Common myeloid progenitor, CD34-positive (primary cell): ENCODE results near the gene CTAG1A.
"Not testable (repeated sequence)": the region's sequence is repeated elsewhere in the genome, so short reads cannot be mapped to it uniquely, and the experiment has no call there.

Experiments
- CTCF ChIA-PET: fragments of 350-600 bp; sonication (Branson Sonifier 250); formaldehyde crosslinking; loops from one replicate; lab custom pipeline; 2021; ENCODE audit warnings: antibody characterized with exemption; lab: Charles Lee
- POLR2A ChIA-PET: fragments of 350-600 bp; sonication (Branson Sonifier 250); formaldehyde crosslinking; loops from one replicate; lab custom pipeline; 2021; ENCODE audit warnings: antibody characterized with exemption; lab: Charles Lee
- DNase-seq, 3 donors: peaks; one replicate each; pipeline versions ENCODE4 v3.0.0 to v3.0.0-alpha.2; 2013
- H3K27ac ChIP-seq, 2 experiments: 1 replicate in 1 of 2; 2 replicates in 1 of 2; pipeline ENCODE4 v1.7.0; 2013; ENCODE audit warnings: inconsistent platforms in 2 of 2, low read length in 2 of 2, mild to moderate bottlenecking in 2 of 2, low read depth in 1 of 2, moderate library complexity in 1 of 2; ENCODE audit not compliant: severe bottlenecking in 2 of 2, insufficient read depth in 1 of 2, poor library complexity in 1 of 2
- H3K27me3 ChIP-seq, 5 experiments: replicated peaks in 2 of 5; 1 replicate in 3 of 5; 2 replicates in 2 of 5; pipeline versions ENCODE4 v1.6.1 to v1.7.0; 2013; ENCODE audit warnings: low read length in 4 of 5, mild to moderate bottlenecking in 2 of 5, moderate library complexity in 2 of 5, inconsistent platforms in 1 of 5; ENCODE audit not compliant: insufficient read depth in 5 of 5, control insufficient read depth in 4 of 5
- H3K36me3 ChIP-seq, 4 experiments: 1 replicate in 2 of 4; 2 replicates in 2 of 4; pipeline versions ENCODE4 v1.6.1 to v1.7.0; 2013; ENCODE audit warnings: low read length in 3 of 4, control low read depth in 1 of 4, mild to moderate bottlenecking in 1 of 4; ENCODE audit not compliant: control insufficient read depth in 4 of 4, insufficient read depth in 4 of 4
- H3K4me1 ChIP-seq, 4 experiments: 1 replicate in 3 of 4; 2 replicates in 1 of 4; pipeline versions ENCODE4 v1.6.1 to v1.7.1; 2013; ENCODE audit warnings: low read length in 3 of 4, mild to moderate bottlenecking in 3 of 4, control low read depth in 1 of 4, inconsistent platforms in 1 of 4, moderate library complexity in 1 of 4; ENCODE audit not compliant: control insufficient read depth in 4 of 4, insufficient read depth in 4 of 4; ENCODE audit errors: control extremely low read depth in 1 of 4
- H3K4me3 ChIP-seq, 7 experiments: 1 replicate in 4 of 7; 2 replicates in 3 of 7; pipeline versions ENCODE4 v1.5.1 to v1.7.0; 2013; ENCODE audit warnings: mild to moderate bottlenecking in 7 of 7, low read length in 6 of 7, moderate library complexity in 6 of 7, inconsistent platforms in 2 of 7, low read depth in 2 of 7, control low read depth in 1 of 7; ENCODE audit not compliant: insufficient read depth in 4 of 7, control insufficient read depth in 1 of 7; ENCODE audit errors: extremely low read depth in 1 of 7
- H3K9me3 ChIP-seq, 5 experiments: 1 replicate in 4 of 5; 2 replicates in 1 of 5; pipeline versions ENCODE4 v1.6.1 to v1.7.1; 2013; ENCODE audit warnings: low read length in 4 of 5, mild to moderate bottlenecking in 2 of 5, inconsistent platforms in 1 of 5, low read depth in 1 of 5, moderate library complexity in 1 of 5; ENCODE audit not compliant: control insufficient read depth in 4 of 5, insufficient read depth in 2 of 5; ENCODE audit errors: control extremely low read depth in 1 of 5
- WGBS: methylation state at CpG from one replicate; pipeline ENCODE4 v1.1.5; 2013; ENCODE audit not compliant: insufficient coverage; 5-methylcytosine and 5-hydroxymethylcytosine counted together

CTAG1A gene

DNA sequence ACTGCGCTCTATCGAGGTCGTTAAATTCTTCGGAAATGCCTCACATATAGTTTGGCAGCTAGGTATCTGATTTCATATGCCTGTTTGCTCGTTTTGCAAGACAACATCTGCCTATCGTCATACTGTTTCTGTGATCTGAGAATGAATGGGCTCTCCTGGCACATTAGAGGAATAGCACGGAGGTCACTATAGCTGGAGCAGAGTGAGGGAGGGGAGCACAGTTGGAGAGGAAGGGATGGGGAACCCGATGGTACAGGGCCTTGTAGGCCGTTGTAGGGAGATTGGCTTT, 37.0 kb upstream of the CTAG1A start:
- Histone ChIP-seq H3K27ac (peak overlapping the region; percentile 74 to 89), H3K27me3 (no peaks in the 10 kb centered on the region), H3K36me3 (peaks cover 0 to 11% (median 4%) of the 10 kb centered on the region in 4 experiments), H3K9me3 (peaks cover 0 to 8% (median 0%) of the 10 kb centered on the region in 5 experiments), H3K4me1 (peaks cover 0 to 47% (median 36%) of the 10 kb centered on the region in 4 experiments), H3K4me3 (peak overlapping the region; percentile 68 to 89 (median 77))
- ChIA-PET POLR2A (no interaction called here), CTCF (no interaction called here)
- 44% methylated on average over 8 of the region's 9 CpGs for WGBS
- no peak for DNase-seq

DNA sequence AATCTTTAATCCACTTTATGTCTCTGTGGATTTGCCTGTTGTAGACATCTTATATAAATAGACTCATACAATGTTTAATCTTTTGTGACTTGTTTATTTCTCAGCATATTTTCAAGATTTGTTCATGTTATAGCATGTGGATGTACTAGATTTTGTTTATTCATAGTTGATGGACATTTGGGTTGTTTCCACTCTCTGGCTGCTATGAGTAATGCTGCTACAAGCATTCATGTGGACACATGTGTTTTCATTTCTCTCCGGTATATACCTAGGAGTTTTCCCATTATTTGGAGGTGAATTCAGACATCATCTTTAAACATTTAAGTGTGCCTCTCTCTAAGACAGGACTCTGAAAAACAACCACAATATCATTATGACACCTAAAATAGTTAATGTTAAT, 35.2 kb upstream of the CTAG1A start:
- Histone ChIP-seq H3K36me3 (peaks cover 0 to 21% (median 7%) of the 10 kb centered on the region in 4 experiments), H3K9me3 (peaks cover 0 to 8% (median 0%) of the 10 kb centered on the region in 5 experiments), H3K27me3 (no peaks in the 10 kb centered on the region), H3K4me3 (no peak overlapping the region), H3K27ac (no peak overlapping the region), H3K4me1 (peaks cover 0 to 29% (median 20%) of the 10 kb centered on the region in 4 experiments)
- POLR2A ChIA-PET, result no interaction called here
- CTCF ChIA-PET, result no interaction called here
- DNase-seq, result no peak
- no CpG with 5 or more reads among the region's 1 CpG for WGBS

DNA sequence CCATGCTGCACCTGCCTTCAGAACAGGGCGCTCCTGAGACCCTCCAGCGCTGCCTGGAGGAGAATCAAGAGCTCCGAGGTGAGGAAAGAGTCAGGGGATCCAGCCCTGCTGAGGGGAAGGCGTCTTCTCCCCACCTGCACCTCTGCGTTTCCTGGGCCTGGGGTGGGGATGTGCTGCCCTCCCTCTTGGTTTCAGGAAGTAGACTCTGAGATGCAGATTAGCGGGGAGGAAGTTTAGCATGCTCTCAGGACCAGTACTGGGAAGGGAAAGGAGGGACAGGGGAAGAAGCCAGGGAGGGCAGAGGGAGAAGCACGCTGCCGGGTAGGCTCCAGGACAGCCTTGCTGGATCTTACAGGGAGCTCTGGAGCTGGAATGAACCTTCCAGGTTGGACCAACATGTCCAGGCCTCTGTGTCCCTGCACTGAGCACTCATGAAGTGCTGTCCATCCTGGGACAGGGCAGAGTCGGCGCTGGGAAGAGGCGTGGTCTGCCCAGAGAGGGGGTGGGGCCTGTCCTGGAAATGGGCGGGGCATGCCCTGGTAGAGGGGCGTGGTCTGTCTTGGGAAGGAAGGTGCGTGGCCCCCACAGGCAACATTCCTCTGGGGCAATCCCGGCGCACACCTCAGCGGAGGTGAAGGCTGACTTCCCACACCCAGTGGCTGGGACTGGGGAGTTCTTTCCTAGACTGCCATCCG, 32.7 kb upstream of the CTAG1A start:
- H3K4me3 ChIP-seq, CTCF ChIA-PET, H3K27ac ChIP-seq, POLR2A ChIA-PET, H3K27me3 ChIP-seq, H3K9me3 ChIP-seq, DNase-seq: not testable (repeated sequence)
- Histone ChIP-seq H3K4me1 (peaks cover 0 to 13% (median 5%) of the 10 kb centered on the region in 4 experiments), H3K36me3 (peaks cover 0 to 20% (median 10%) of the 10 kb centered on the region in 4 experiments)
- 80% methylated on average over 1 of the region's 18 CpGs for WGBS

DNA sequence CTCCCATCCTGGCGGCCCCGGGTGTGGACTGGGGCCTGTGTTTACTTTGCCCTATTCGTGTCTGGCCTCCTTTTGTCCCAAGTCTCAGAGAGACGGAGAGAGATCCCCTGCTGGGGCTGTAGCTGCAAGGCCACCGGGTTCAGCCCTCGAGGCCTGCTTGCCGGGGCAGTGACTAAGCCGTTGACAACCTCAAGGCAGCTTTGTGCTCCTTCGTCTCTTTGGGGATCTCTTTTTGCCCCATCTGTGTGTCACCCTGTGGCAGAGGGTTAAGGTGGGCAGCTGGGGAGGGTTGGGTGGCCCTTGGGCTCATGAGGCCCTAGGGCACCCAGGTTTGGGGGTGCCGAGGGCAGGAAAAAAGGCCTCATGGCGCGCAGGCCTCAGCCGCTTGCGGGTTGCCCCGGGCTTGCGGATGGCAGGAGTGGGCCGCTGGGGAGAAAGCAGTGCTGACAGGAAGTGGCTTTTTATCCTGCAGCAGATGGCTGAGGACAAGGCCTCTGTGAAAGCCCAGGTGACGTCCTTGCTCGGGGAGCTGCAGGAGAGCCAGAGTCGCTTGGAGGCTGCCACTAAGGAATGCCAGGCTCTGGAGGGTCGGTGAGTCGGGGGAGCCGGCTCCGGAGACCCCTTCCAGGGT, 26.8 kb upstream of the CTAG1A start:
- no CpG with 5 or more reads among the region's 24 CpGs for WGBS
- H3K36me3 ChIP-seq, result peaks cover 0 to 15% (median 6%) of the 10 kb centered on the region in 4 experiments
- CTCF ChIA-PET, POLR2A ChIA-PET, DNase-seq, H3K4me3 ChIP-seq, H3K9me3 ChIP-seq, H3K27ac ChIP-seq, H3K27me3 ChIP-seq, H3K4me1 ChIP-seq: not testable (repeated sequence)

DNA sequence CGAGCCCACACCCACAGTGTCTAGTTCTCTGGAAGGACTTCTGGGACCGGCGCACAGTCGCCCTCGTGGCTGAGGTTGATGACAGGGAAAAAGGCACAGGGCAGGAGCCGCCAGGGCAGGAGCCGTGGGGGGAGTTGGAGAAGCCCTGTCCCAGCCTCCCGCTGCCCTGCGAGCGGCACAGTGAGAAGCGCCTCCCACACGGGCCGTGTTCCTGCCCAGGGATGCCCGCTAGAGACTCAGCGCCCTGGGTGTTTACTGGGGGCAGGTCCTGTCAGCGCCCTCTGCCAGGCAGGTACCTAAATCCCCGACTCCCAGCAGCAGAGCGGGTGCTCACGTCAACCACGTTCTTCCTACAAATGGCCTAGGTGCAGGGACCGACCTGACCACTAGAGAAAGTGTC, 26.0 kb upstream of the CTAG1A start:
- H3K9me3 ChIP-seq, H3K36me3 ChIP-seq, POLR2A ChIA-PET, H3K4me3 ChIP-seq, DNase-seq, H3K27me3 ChIP-seq, CTCF ChIA-PET, H3K4me1 ChIP-seq, H3K27ac ChIP-seq: not testable (repeated sequence)
- no CpG with 5 or more reads among the region's 21 CpGs for WGBS

DNA sequence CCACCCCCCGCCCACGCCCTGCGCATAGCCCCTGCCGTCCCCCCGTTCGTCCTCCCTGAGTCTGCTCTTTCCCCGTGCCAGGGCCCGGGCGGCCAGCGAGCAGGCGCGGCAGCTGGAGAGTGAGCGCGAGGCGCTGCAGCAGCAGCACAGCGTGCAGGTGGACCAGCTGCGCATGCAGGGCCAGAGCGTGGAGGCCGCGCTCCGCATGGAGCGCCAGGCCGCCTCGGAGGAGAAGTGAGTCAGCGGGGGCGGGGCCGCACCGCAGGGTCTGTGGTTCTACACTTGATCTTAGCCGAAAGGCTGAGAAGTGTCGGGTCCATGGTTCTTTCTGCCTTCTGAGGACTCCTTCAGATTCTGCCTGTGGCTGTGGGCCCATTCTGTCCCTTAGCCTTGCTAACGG, 24.6 kb upstream of the CTAG1A start:
- H3K4me1 ChIP-seq, H3K9me3 ChIP-seq, DNase-seq, POLR2A ChIA-PET, H3K27ac ChIP-seq, H3K27me3 ChIP-seq, H3K36me3 ChIP-seq, H3K4me3 ChIP-seq, CTCF ChIA-PET: not testable (repeated sequence)
- no CpG with 5 or more reads among the region's 31 CpGs for WGBS

DNA sequence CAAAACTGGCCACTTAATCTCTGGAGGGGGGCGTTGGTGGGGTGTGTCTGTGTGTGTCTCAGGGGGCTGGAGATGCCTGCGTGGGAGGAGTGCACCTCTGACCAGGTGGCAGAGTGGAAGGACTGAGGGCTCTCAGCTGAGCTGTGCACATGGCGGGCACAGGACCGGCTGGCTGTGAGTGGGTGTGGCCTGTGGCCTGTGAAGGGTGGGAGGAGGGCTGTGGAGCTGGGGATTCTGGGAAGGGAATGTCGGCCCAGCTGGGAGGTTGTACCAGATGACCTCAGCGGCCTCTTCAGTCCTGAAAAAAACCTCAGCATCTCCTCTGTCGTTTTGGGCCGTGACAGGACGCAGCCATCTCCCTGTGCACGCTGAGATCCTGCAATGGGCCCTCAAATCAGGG, 22.6 kb upstream of the CTAG1A start:
- H3K36me3 ChIP-seq, DNase-seq, H3K27ac ChIP-seq, H3K27me3 ChIP-seq, H3K4me3 ChIP-seq, H3K9me3 ChIP-seq, CTCF ChIA-PET, POLR2A ChIA-PET, H3K4me1 ChIP-seq: not testable (repeated sequence)
- no CpG with 5 or more reads among the region's 10 CpGs for WGBS
